Sigmoid colon (tissue), 4 donors: ENCODE measurements around the gene IQSEC3.

Experiments
- POLR2A ChIP-seq, 2 donors: fragments of 450-650 bp; IDR thresholded peaks; one replicate each; pipeline ENCODE4 v1.6.1; 2016; ENCODE audit warnings: antibody characterized with exemption in 2 of 2, mild to moderate bottlenecking in 2 of 2, moderate library complexity in 2 of 2
- POLR2AphosphoS5 ChIP-seq, 4 donors: sonication (generic); formaldehyde crosslinking; IDR thresholded peaks; one replicate each; pipeline ENCODE4 v1.6.1; 2017; ENCODE audit warnings: antibody characterized with exemption in 4 of 4
- TF ChIP-seq, protein P1 (sequence below), 4 experiments: fragments of 450-650 bp in 3 of 4; fragments of 200-600 bp in 1 of 4; IDR thresholded peaks; one replicate each; pipeline ENCODE4 v1.5.1; 2016 to 2019; ENCODE audit warnings: antibody characterized with exemption in 4 of 4, mild to moderate bottlenecking in 3 of 4, moderate library complexity in 2 of 4

DNA sequence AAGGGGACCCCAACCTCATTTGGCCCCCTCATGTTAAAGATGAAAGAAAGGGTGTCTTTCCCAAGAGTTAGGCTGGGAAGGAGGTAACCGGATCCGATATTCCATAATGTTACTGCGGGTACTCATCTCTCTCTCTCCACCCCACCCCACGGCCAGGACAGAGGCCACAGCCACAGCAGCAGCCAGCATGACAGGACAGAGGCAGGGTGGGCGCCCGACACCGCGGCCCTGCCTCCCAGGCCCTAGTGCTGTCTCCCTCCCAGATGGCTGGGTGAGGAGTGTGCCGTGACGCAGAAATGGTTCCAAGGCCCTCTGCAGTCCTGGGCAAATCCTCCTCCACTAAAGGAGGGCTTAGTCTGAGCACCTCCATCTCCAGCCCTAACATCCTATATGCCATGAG lies 141.2 kb downstream of the IQSEC3 start:
- TF ChIP-seq, protein P1, sequence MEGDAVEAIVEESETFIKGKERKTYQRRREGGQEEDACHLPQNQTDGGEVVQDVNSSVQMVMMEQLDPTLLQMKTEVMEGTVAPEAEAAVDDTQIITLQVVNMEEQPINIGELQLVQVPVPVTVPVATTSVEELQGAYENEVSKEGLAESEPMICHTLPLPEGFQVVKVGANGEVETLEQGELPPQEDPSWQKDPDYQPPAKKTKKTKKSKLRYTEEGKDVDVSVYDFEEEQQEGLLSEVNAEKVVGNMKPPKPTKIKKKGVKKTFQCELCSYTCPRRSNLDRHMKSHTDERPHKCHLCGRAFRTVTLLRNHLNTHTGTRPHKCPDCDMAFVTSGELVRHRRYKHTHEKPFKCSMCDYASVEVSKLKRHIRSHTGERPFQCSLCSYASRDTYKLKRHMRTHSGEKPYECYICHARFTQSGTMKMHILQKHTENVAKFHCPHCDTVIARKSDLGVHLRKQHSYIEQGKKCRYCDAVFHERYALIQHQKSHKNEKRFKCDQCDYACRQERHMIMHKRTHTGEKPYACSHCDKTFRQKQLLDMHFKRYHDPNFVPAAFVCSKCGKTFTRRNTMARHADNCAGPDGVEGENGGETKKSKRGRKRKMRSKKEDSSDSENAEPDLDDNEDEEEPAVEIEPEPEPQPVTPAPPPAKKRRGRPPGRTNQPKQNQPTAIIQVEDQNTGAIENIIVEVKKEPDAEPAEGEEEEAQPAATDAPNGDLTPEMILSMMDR (IDR thresholded peaks at IDR 0.05) = no peak
- TF ChIP-seq POLR2A (IDR thresholded peaks at IDR 0.05) = no peak
- no peak for TF ChIP-seq POLR2AphosphoS5 (IDR thresholded peaks at IDR 0.05)
